NB4 (cell line): ENCODE measurements around the gene SEPTIN10.

Source experiments
- DNase-seq: peaks from one replicate; pipeline ENCODE4 v3.0.0; 2010; ENCODE audit warnings: low read depth
- H3K4me3 ChIP-seq: one replicate; pipeline ENCODE4 v1.5.1; 2011; ENCODE audit warnings: mild to moderate bottlenecking, low read depth, low read length, moderate library complexity
- MAX ChIP-seq: IDR thresholded peaks from 2 replicates; pipeline ENCODE4 v1.6.1; 2011; ENCODE audit warnings: low read depth, low read length
- MYC ChIP-seq: IDR thresholded peaks from 2 replicates; pipeline ENCODE4 v1.6.1; 2011; ENCODE audit warnings: low read depth, low read length
- POLR2A ChIP-seq: IDR thresholded peaks from 2 replicates; pipeline ENCODE4 v1.6.1; 2011; ENCODE audit warnings: mild to moderate bottlenecking; ENCODE audit not compliant: insufficient read length; ENCODE audit errors: extremely low read depth
- TF ChIP-seq, protein P1 (sequence below): IDR thresholded peaks from one replicate; pipeline ENCODE4 v1.5.1; 2012; ENCODE audit warnings: low read depth, low read length

The SEPTIN10 gene

GRCh38 chr2:109529532-109530449 is 84.0 kb downstream of the SEPTIN10 start:
- TF ChIP-seq MYC (no peak), POLR2A (no peak), MAX (no peak)
- TF ChIP-seq, protein P1, sequence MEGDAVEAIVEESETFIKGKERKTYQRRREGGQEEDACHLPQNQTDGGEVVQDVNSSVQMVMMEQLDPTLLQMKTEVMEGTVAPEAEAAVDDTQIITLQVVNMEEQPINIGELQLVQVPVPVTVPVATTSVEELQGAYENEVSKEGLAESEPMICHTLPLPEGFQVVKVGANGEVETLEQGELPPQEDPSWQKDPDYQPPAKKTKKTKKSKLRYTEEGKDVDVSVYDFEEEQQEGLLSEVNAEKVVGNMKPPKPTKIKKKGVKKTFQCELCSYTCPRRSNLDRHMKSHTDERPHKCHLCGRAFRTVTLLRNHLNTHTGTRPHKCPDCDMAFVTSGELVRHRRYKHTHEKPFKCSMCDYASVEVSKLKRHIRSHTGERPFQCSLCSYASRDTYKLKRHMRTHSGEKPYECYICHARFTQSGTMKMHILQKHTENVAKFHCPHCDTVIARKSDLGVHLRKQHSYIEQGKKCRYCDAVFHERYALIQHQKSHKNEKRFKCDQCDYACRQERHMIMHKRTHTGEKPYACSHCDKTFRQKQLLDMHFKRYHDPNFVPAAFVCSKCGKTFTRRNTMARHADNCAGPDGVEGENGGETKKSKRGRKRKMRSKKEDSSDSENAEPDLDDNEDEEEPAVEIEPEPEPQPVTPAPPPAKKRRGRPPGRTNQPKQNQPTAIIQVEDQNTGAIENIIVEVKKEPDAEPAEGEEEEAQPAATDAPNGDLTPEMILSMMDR = no peak
- DNase-seq = no peak
- H3K4me3 ChIP-seq = no peak overlapping the region

- TF ChIP-seq MAX = no peak
- TF ChIP-seq POLR2A = no peak
- TF ChIP-seq, protein P1 = no peak
- no peak for TF ChIP-seq MYC
- H3K4me3 ChIP-seq = no peak overlapping the region
- no peak for DNase-seq
Observed at GRCh38 chr2:109528811-109529501, 84.8 kb downstream of the SEPTIN10 start.

DNA sequence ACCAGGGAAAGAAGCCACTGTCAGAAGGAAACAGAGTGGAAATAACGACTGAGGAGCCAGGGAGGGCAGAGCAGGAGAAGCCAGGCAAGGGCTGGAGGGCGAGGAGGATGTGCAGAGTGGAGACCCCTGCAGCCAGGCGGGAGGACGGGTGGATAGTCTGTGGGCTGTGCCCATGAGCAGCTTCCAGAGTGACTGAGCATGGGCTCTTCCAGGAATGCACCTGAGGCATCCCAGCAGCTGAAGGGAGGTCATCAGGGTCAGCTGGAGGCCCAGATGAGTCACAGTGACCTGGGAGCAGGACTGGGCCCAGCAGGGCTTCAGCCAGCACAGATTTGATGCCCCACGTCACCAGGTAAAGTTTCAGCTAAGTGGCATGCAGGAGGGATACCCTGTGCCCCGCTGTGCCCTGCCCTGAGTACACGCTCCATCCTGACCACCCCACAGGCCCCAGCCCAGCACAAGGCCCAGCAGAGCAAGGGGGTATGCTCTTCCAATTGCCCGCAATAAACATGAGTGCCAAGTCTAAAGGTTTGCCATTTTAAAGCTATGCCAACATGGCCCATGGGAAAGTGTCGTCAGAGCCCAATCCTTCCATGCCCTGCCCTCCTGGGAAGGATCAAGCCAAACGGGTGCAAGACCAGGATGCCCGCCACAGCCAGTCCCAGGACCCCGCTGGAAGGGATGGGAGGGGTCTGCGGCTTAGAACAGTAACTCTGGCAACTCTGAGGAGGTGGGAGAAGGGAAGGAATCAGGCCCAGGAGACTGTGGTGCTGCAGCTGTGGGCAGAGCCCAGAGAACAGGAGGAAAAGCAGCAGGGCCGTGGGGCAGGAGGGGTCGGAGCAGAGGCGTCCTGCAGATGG is 85.7 kb downstream of the SEPTIN10 start:
- no peak for DNase-seq
- TF ChIP-seq MYC (no peak), POLR2A (no peak), MAX (no peak)
- TF ChIP-seq, protein P1 = no peak
- no peak overlapping the region for H3K4me3 ChIP-seq

DNA sequence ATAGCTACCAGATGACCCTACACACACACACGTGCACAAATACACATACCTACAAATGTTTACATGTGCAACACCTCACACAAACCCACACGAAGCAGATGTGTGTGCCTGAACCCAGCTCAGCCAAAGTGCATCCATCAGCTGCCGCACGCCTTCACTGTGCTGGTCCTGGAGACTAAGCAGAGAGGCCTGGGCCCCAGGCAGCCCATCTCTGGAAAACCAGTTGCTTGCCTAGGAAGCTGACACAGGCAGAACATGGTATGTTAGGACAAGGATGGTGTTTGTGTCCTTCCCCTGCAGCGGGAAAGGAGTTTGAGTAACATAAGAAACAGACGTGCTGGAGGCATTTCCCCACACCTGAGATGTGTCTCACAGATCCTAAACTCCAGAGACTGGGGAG is 86.7 kb downstream of the SEPTIN10 start:
- no peak for DNase-seq
- no peak overlapping the region for H3K4me3 ChIP-seq
- TF ChIP-seq POLR2A (no peak), MYC (no peak), MAX (no peak)
- TF ChIP-seq, protein P1 = no peak

- no peak overlapping the region for H3K4me3 ChIP-seq
- DNase-seq = no peak
- TF ChIP-seq MYC = no peak
- TF ChIP-seq, protein P1 = no peak
- TF ChIP-seq MAX = no peak
- no peak for TF ChIP-seq POLR2A
Observed at GRCh38 chr2:109526442-109526970, 87.3 kb downstream of the SEPTIN10 start.
